ENCODE data around the gene ALDH16A1.
A peak's percentile ranks its signal among the peaks of the same experiment; 100 is the strongest.

Gene ALDH16A1

GRCh38 chr19:49474542-49474924 lies 21.5 kb downstream of the ALDH16A1 start:
- Histone ChIP-seq H3K27ac (ENCODE audit: insufficient read depth, low read depth, low read length, poor library complexity, severe bottlenecking) (no peak overlapping the region), H3K4me3 (ENCODE audit: insufficient read depth, low read depth, low read length) (peak overlapping the region; percentile 22), H3K27me3 (ENCODE audit: control insufficient read depth, insufficient read depth, low read length, poor library complexity, severe bottlenecking) (peaks cover 10% of the 10 kb centered on the region), H3K9me3 (ENCODE audit: control insufficient read depth, low read length) (no peaks in the 10 kb centered on the region), H3K4me1 (ENCODE audit: control insufficient read depth, insufficient read depth, low read length) (no peaks in the 10 kb centered on the region), H3K36me3 (ENCODE audit: control insufficient read depth, insufficient read depth, low read length) (no peaks in the 10 kb centered on the region)
- WGBS, 2 experiments: 48% methylated on average over 11 of the region's 11 CpGs

- H3K9me3 ChIP-seq (ENCODE audit: control insufficient read depth, low read length): no peaks in the 10 kb centered on the region
- no peak overlapping the region for H3K27ac ChIP-seq (ENCODE audit: insufficient read depth, low read depth, low read length, poor library complexity, severe bottlenecking)
- H3K36me3 ChIP-seq (ENCODE audit: control insufficient read depth, insufficient read depth, low read length): no peaks in the 10 kb centered on the region
- H3K4me3 ChIP-seq (ENCODE audit: insufficient read depth, low read depth, low read length): no peak overlapping the region
- H3K4me1 ChIP-seq (ENCODE audit: control insufficient read depth, insufficient read depth, low read length): no peaks in the 10 kb centered on the region
- 85 to 91% methylated on average over 15 of the region's 15 CpGs for WGBS, 2 experiments
- peaks cover 10% of the 10 kb centered on the region for H3K27me3 ChIP-seq (ENCODE audit: control insufficient read depth, insufficient read depth, low read length, poor library complexity, severe bottlenecking)
These were observed 22.3 kb downstream of the ALDH16A1 start for GRCh38 chr19:49475191-49475917.

DNA sequence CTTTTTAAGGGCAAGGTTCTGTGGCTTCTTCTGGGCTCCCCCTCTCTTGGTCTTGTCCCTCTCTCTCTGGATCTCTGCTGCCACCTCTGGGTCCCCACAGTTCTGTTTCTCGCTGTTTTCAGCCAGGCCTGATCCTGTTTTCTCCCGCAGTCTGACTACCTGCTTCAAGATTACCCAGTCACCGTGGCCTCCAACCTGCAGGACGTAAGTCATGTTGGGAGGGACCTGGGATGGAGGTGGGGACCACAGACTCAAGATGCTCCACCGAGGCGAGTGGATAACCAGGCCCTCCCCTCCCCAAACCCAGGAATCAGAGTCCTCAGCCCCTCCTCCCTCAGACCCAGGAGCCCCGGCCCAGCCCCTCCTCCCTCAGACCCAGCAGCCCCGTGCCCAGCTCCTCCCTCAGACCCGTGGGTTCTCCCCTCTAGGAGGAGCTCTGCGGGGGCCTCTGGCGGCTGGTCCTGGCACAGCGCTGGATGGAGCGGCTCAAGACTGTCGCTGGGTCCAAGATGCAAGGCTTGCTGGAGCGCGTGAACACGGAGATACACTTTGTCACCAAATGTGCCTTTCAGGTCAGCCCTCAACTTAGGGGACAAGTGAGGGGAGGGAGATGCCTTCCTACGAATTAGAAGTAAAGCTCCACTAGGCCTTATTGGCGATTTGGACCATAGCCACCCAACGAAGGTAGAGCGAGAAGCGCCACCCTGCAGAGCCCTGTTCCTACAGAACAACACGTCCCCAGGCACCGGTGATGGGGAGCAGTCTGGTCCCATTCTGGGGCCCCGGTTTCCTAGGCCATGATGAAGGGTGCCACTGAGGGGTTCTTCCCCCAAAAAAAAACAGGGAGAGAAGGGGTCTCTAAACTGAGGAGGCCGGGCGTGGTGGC lies 23.2 kb downstream of the ALDH16A1 start:
- Histone ChIP-seq H3K4me3 (ENCODE audit: insufficient read depth, low read depth, low read length) (no peak overlapping the region), H3K27ac (ENCODE audit: insufficient read depth, low read depth, low read length, poor library complexity, severe bottlenecking) (no peak overlapping the region)
- 37 to 38% methylated on average over 27 of the region's 27 CpGs for WGBS, 2 experiments

DNA sequence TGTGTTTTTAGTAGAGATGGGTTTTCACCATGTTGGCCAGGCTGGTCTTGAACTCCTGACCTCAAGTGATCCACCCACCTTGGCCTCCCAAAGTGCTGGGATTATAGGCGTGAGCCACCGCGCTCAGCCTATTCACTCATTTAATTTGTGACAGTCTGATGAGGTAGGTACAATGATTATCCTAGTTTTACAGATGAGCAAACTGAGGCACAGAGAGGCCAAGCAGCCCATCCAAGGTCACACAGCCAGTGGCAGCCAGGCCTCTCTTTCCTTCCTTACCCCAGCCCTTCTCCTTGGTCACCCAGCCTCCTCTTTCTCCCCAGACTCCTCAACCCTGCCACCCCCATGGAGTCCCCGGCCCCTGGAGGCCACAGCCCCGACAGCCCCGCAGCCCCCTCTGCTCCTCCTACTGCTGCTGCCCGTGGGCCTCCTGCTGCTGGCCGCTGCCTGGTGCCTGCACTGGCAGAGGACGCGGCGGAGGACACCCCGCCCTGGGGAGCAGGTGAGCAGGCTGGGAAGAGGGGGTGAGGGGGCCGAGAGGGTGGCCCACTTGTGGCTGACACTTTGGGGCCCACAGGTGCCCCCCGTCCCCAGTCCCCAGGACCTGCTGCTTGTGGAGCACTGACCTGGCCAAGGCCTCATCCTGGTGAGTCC lies 27.1 kb downstream of the ALDH16A1 start:
- Histone ChIP-seq H3K36me3 (ENCODE audit: control insufficient read depth, insufficient read depth, low read length) (no peaks in the 10 kb centered on the region), H3K9me3 (ENCODE audit: control insufficient read depth, low read length) (no peaks in the 10 kb centered on the region), H3K27me3 (ENCODE audit: control insufficient read depth, insufficient read depth, low read length, poor library complexity, severe bottlenecking) (peaks cover 3% of the 10 kb centered on the region), H3K27ac (ENCODE audit: insufficient read depth, low read depth, low read length, poor library complexity, severe bottlenecking) (no peak overlapping the region), H3K4me1 (ENCODE audit: control insufficient read depth, insufficient read depth, low read length) (no peaks in the 10 kb centered on the region), H3K4me3 (ENCODE audit: insufficient read depth, low read depth, low read length) (no peak overlapping the region)
- 89 to 90% methylated on average over 14 of the region's 14 CpGs for WGBS, 2 experiments

More for the DNA sequence above, 23.2 kb downstream of the ALDH16A1 start:
- Histone ChIP-seq H3K36me3 (ENCODE audit: control insufficient read depth, insufficient read depth, low read length) (no peaks in the 10 kb centered on the region), H3K9me3 (ENCODE audit: control insufficient read depth, low read length) (no peaks in the 10 kb centered on the region), H3K4me1 (ENCODE audit: control insufficient read depth, insufficient read depth, low read length) (no peaks in the 10 kb centered on the region), H3K27me3 (ENCODE audit: control insufficient read depth, insufficient read depth, low read length, poor library complexity, severe bottlenecking) (peaks cover 10% of the 10 kb centered on the region)

GRCh38 chr19:49481020-49481683 lies 28.1 kb downstream of the ALDH16A1 start:
- no peaks in the 10 kb centered on the region for H3K4me1 ChIP-seq (ENCODE audit: control insufficient read depth, insufficient read depth, low read length)
- WGBS, 2 experiments: 84 to 92% methylated on average over 7 of the region's 7 CpGs

DNA sequence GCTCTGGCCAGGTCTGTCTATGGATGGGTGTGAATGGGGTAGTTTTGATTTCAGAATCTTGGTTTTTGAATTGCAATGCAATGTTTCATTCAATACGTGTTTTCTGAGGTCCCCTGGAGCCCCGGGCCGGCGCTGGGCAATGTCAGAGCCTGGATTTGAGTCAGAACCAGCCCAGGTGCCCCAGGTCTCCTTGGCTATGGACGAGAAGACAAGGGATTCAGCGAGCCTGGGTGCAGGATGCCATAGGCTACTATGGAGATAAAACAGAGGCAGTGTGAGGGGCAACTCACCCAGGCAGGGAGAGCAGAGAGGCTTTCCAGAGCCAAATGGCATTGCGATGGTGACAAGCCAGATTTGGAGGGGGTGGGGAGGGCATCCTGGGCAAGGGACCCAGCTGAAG lies 33.2 kb downstream of the ALDH16A1 start:
- no peaks in the 10 kb centered on the region for H3K9me3 ChIP-seq (ENCODE audit: control insufficient read depth, low read length)
- no peak overlapping the region for H3K4me3 ChIP-seq (ENCODE audit: insufficient read depth, low read depth, low read length)
- H3K27ac ChIP-seq (ENCODE audit: insufficient read depth, low read depth, low read length, poor library complexity, severe bottlenecking): no peak overlapping the region
- 95 to 96% methylated on average over 7 of the region's 7 CpGs for WGBS, 2 experiments
- peaks cover 9% of the 10 kb centered on the region for H3K4me1 ChIP-seq (ENCODE audit: control insufficient read depth, insufficient read depth, low read length)
- H3K27me3 ChIP-seq (ENCODE audit: control insufficient read depth, insufficient read depth, low read length, poor library complexity, severe bottlenecking): no peaks in the 10 kb centered on the region
- peaks cover 19% of the 10 kb centered on the region for H3K36me3 ChIP-seq (ENCODE audit: control insufficient read depth, insufficient read depth, low read length)

More at GRCh38 chr19:49481020-49481683, 28.1 kb downstream of the ALDH16A1 start:
- H3K27me3 ChIP-seq (ENCODE audit: control insufficient read depth, insufficient read depth, low read length, poor library complexity, severe bottlenecking): no peaks in the 10 kb centered on the region
- no peak overlapping the region for H3K4me3 ChIP-seq (ENCODE audit: insufficient read depth, low read depth, low read length)
- H3K27ac ChIP-seq (ENCODE audit: insufficient read depth, low read depth, low read length, poor library complexity, severe bottlenecking): no peak overlapping the region
- H3K36me3 ChIP-seq (ENCODE audit: control insufficient read depth, insufficient read depth, low read length): no peaks in the 10 kb centered on the region
- no peaks in the 10 kb centered on the region for H3K9me3 ChIP-seq (ENCODE audit: control insufficient read depth, low read length)

DNA sequence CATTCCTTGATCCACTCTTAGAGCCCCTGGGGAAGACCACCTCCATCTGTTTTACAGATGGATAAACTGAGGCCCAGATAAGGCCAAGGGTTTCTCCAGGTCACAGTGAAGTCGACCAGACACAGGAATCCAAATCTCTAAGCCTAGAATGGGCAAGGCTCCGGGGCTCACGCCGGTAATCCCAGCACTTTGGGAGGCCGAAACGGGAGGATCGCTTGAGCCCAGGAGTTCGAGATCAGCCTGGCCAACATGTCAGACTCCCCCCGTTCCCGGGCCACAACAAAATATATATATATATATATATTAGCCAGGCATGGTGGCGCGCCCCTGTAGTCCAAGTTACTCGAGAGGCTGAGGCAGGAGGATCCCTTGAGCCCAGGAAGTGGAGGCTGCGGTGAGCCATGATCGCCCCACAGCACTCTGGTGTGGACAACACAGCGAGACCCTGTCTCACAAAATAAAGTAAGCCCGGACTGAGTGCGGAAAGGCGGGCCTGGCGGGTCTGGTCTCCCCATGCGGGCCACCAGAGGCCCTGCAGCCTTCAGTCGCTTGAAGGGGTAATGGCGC lies 33.8 kb downstream of the ALDH16A1 start:
- peaks cover 9% of the 10 kb centered on the region for H3K4me1 ChIP-seq (ENCODE audit: control insufficient read depth, insufficient read depth, low read length)
- H3K4me3 ChIP-seq (ENCODE audit: insufficient read depth, low read depth, low read length): no peak overlapping the region
- no peaks in the 10 kb centered on the region for H3K27me3 ChIP-seq (ENCODE audit: control insufficient read depth, insufficient read depth, low read length, poor library complexity, severe bottlenecking)
- 62% methylated on average over 20 to 21 of the region's 23 CpGs for WGBS, 2 experiments
- H3K9me3 ChIP-seq (ENCODE audit: control insufficient read depth, low read length): no peaks in the 10 kb centered on the region
- H3K36me3 ChIP-seq (ENCODE audit: control insufficient read depth, insufficient read depth, low read length): peaks cover 25% of the 10 kb centered on the region
- no peak overlapping the region for H3K27ac ChIP-seq (ENCODE audit: insufficient read depth, low read depth, low read length, poor library complexity, severe bottlenecking)

DNA sequence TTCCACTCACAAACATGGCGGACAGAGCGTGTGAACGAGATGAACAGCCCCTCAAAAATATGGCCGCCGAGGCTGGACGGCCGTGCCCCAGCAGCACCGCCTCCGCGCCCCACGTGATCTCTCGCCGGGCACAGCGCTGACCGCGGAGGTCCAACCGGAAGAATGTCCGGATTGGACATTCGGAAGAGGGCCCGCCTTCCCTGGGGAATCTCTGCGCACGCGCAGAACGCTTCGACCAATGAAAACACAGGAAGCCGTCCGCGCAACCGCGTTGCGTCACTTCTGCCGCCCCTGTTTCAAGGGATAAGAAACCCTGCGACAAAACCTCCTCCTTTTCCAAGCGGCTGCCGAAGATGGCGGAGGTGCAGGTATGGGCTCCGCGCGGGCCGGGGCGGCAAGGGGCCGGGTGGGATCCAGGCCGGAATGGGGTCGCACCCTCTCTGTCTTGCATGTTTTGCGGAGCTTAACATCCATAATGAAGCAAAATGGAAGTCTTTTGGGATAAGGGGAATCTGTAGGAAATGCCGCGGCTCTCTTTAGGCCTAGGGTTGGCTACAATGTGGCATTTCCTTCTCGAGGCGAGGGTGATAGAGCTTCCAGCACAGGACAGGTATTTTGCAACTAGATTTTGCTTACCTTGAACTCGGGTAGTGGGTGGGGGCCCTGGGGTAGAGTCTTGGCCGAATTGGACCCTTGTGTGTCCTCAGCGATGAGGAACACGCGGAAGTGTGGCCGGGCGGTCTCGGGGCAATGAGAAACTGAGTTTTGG lies 34.4 kb downstream of the ALDH16A1 start, which contains the start of gene RPL13A:
Gene RPL13A, plus strand, starts transcription at position 332 of the 769 bp plus-strand sequence. Its CDS starts 22 bp downstream, at position 354.
- no peaks in the 10 kb centered on the region for H3K27me3 ChIP-seq (ENCODE audit: control insufficient read depth, insufficient read depth, low read length, poor library complexity, severe bottlenecking)
- no peaks in the 10 kb centered on the region for H3K9me3 ChIP-seq (ENCODE audit: control insufficient read depth, low read length)
- peaks cover 9% of the 10 kb centered on the region for H3K4me1 ChIP-seq (ENCODE audit: control insufficient read depth, insufficient read depth, low read length)
- H3K4me3 ChIP-seq (ENCODE audit: insufficient read depth, low read depth, low read length): peak within 1 kb of the TSS; percentile 94
- peaks cover 29% of the 10 kb centered on the region for H3K36me3 ChIP-seq (ENCODE audit: control insufficient read depth, insufficient read depth, low read length)
- 0% methylated on average over 57 of the region's 57 CpGs for WGBS, 2 experiments
- peak within 1 kb of the TSS; percentile 83 for H3K27ac ChIP-seq (ENCODE audit: insufficient read depth, low read depth, low read length, poor library complexity, severe bottlenecking)
